HEK293T (cell line): ENCODE measurements around the gene ZNF750.

Experiments used
- CTCF ChIA-PET: fragments of 350-600 bp; formaldehyde crosslinking; extraction: SDS; loops from one replicate; lab custom pipeline; 2021; ENCODE audit warnings: antibody characterized with exemption, inconsistent platforms; lab: Yijun Ruan, JAX
- POLR2A ChIA-PET: fragments of 350-600 bp; formaldehyde crosslinking; extraction: SDS; loops from one replicate; lab custom pipeline; 2020; ENCODE audit warnings: antibody characterized with exemption, inconsistent platforms; lab: Yijun Ruan, JAX
- DNase-seq: peaks from one replicate; pipeline ENCODE4 v3.0.0; 2012; ENCODE audit warnings: mixed read lengths; ENCODE audit errors: extremely low spot score
- ARNT ChIP-seq: fragments of 450-650 bp; IDR thresholded peaks from 2 replicates; pipeline ENCODE4 v1.6.1; 2017; ENCODE audit warnings: mild to moderate bottlenecking
- BHLHE40 ChIP-seq: fragments of 450-650 bp; IDR thresholded peaks from 2 replicates; pipeline ENCODE4 v1.6.1; 2016; ENCODE audit warnings: mild to moderate bottlenecking, moderate library complexity, borderline replicate concordance
- CTBP1 ChIP-seq: fragments of 450-650 bp; IDR thresholded peaks from 2 replicates; pipeline ENCODE4 v1.6.1; 2016; ENCODE audit warnings: borderline replicate concordance
- ELF4 ChIP-seq: fragments of 450-650 bp; IDR thresholded peaks from 2 replicates; pipeline ENCODE4 v1.6.1; 2017; ENCODE audit warnings: antibody characterized with exemption
- FOXA1 ChIP-seq: fragments of 450-650 bp; IDR thresholded peaks from 2 replicates; pipeline ENCODE4 v1.6.1; 2016; ENCODE audit warnings: mild to moderate bottlenecking
- FOXK2 ChIP-seq: fragments of 450-650 bp; IDR thresholded peaks from 2 replicates; pipeline ENCODE4 v1.6.1; 2016; ENCODE audit warnings: mild to moderate bottlenecking
- FOXM1 ChIP-seq: fragments of 450-650 bp; IDR thresholded peaks from 2 replicates; pipeline ENCODE4 v1.6.1; 2017; ENCODE audit warnings: mild to moderate bottlenecking, borderline replicate concordance
- HDGF ChIP-seq: fragments of 450-650 bp; IDR thresholded peaks from 2 replicates; pipeline ENCODE4 v1.6.1; 2017; ENCODE audit warnings: antibody characterized with exemption, borderline replicate concordance
- L3MBTL2 ChIP-seq: fragments of 450-650 bp; conservative IDR thresholded peaks from 2 replicates; pipeline ENCODE4 v1.6.1; 2016; ENCODE audit warnings: mild to moderate bottlenecking
- LEF1 ChIP-seq: fragments of 450-650 bp; IDR thresholded peaks from 2 replicates; pipeline ENCODE4 v1.6.1; 2017; ENCODE audit warnings: mild to moderate bottlenecking, borderline replicate concordance
- NFRKB ChIP-seq: fragments of 450-650 bp; IDR thresholded peaks from 2 replicates; pipeline ENCODE4 v1.6.1; 2016; ENCODE audit warnings: mild to moderate bottlenecking, moderate library complexity
- SP1 ChIP-seq: fragments of 450-650 bp; IDR thresholded peaks from 2 replicates; pipeline ENCODE4 v1.6.1; 2017
- SUZ12 ChIP-seq: fragments of 450-650 bp; IDR thresholded peaks from 2 replicates; pipeline ENCODE4 v1.6.1; 2016; ENCODE audit warnings: mild to moderate bottlenecking
- TARDBP ChIP-seq: fragments of 450-650 bp; IDR thresholded peaks from 2 replicates; pipeline ENCODE4 v1.6.1; 2016
- ZNF384 ChIP-seq: fragments of 450-650 bp; IDR thresholded peaks from 2 replicates; pipeline ENCODE4 v1.6.1; 2016
- TF ChIP-seq, protein P1 (sequence below): fragments of 450-650 bp; IDR thresholded peaks from 2 replicates; pipeline ENCODE4 v1.6.1; 2016

The ZNF750 gene

DNA sequence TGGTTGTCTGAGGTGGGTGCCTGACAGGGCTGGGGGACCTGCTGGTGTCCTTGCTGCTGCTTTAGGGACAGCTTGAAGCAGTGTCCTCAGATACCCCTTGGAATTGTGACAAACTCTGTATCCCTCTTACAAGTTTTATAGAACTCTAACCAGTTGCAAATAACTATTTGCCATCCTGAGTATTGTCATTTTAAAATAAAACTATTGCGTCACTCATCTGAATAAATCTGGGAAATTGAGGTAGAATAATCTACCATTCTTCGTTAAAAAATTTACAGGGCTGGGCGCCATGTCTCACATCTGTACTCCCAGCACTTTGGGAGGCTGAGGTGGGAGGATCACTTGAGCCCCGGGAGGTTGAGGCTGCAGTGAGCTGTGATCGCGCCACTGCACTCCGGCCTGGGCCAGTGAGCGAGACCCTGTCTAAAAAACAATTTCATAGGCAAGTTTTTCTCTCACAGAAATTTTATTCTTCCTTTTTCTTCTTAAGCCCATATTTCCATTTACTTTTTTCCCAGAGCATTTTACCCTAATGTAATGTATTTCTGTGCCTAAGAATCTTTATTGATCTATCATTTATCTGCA is 14.2 kb downstream of the ZNF750 start:
- no peak for TF ChIP-seq CTBP1
- TF ChIP-seq ELF4, result no peak
- TF ChIP-seq FOXK2, result no peak
- TF ChIP-seq LEF1, result no peak
- no peak for TF ChIP-seq TARDBP
- TF ChIP-seq HDGF, result no peak
- TF ChIP-seq BHLHE40, result no peak
- no peak for TF ChIP-seq FOXA1
- TF ChIP-seq, protein P1, sequence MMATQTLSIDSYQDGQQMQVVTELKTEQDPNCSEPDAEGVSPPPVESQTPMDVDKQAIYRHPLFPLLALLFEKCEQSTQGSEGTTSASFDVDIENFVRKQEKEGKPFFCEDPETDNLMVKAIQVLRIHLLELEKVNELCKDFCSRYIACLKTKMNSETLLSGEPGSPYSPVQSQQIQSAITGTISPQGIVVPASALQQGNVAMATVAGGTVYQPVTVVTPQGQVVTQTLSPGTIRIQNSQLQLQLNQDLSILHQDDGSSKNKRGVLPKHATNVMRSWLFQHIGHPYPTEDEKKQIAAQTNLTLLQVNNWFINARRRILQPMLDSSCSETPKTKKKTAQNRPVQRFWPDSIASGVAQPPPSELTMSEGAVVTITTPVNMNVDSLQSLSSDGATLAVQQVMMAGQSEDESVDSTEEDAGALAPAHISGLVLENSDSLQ, result no peak
- TF ChIP-seq L3MBTL2, result no peak
- no peak for TF ChIP-seq ARNT
- TF ChIP-seq ZNF384, result no peak
- TF ChIP-seq SUZ12, result no peak
- TF ChIP-seq FOXM1, result no peak
- no peak for TF ChIP-seq NFRKB
- no peak for TF ChIP-seq SP1
- POLR2A ChIA-PET, result no interaction called here
- CTCF ChIA-PET, result no interaction called here
- DNase-seq, result no peak

DNA sequence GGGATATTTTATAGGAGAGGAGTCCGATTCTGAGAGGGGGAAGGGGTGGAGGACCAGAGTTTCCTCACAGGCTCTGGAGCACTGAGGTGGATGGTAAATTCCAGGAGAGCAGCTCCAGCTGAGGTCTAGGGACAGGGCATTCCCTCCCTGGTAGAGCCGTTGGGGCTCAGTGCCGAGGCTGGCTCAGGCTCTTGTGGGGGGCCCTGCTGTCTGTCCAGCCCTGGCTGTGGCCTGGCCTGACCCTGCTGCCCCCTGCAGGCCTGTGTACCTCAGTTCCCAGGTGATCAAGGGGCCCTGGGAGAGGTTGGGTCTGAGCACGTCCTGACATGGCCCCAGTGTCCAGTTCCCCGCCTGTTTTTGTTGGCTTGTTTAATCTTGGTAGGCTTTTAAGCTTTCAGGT is 16.8 kb downstream of the ZNF750 start:
- CTCF ChIA-PET, result no interaction called here
- POLR2A ChIA-PET, result no interaction called here
- no peak for DNase-seq

DNA sequence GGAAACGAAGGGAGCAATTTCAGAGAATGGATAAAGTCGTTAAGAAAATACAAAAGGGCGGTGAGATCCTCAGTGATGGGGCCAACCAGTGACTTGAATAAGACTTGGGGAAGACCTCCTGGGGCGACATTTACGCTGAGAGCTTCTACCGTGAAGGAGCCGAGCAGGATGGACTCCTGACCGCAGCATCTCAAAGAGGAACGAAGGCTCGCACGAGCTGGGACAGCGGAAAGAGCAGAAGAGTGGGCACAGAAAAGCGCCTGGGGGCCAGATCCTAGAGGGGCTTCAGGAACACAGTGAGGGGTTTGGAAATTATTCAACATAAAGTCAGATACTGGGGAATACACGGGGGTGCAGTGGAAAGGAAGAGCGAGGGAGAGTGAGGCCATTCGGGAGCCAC is 17.5 kb downstream of the ZNF750 start:
- CTCF ChIA-PET, result no interaction called here
- no peak for DNase-seq
- TF ChIP-seq FOXK2 (no peak), SP1 (no peak), LEF1 (no peak)
- POLR2A ChIA-PET, result no interaction called here

More for the DNA sequence above, 16.8 kb downstream of the ZNF750 start:
- TF ChIP-seq ZNF384, result no peak
- no peak for TF ChIP-seq TARDBP
- TF ChIP-seq FOXM1, result no peak
- no peak for TF ChIP-seq HDGF
- no peak for TF ChIP-seq FOXK2
- TF ChIP-seq ARNT, result no peak
- TF ChIP-seq NFRKB, result no peak
- no peak for TF ChIP-seq L3MBTL2
- no peak for TF ChIP-seq BHLHE40
- no peak for TF ChIP-seq CTBP1
- no peak for TF ChIP-seq ELF4
- no peak for TF ChIP-seq SUZ12

DNA sequence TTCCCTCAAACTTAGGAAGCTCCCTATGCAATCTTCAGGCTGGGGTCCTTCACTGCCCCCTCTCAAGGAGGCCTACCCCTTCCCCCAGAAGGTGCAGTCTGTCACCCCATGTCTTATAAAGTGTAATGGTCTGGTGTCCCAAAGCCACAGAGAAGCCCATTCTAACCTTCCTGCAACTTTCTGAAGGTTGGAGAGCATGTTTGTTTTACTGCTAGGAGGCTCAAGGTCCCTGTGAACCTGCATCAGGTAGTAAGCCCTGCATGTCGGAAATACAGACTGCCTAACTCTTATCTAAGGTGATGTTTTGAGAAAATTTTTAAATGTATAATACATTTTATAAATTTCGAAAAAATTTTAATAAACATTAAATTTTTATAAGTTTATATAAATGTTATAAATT is 18.3 kb downstream of the ZNF750 start:
- ChIA-PET POLR2A (no interaction called here), CTCF (no interaction called here)
- TF ChIP-seq CTBP1 (no peak), ARNT (no peak), TARDBP (no peak), HDGF (no peak), SUZ12 (no peak), ELF4 (no peak), L3MBTL2 (no peak), LEF1 (no peak), FOXK2 (no peak), NFRKB (no peak), FOXM1 (no peak), BHLHE40 (no peak)
- TF ChIP-seq, protein P1, result no peak
- no peak for DNase-seq

DNA sequence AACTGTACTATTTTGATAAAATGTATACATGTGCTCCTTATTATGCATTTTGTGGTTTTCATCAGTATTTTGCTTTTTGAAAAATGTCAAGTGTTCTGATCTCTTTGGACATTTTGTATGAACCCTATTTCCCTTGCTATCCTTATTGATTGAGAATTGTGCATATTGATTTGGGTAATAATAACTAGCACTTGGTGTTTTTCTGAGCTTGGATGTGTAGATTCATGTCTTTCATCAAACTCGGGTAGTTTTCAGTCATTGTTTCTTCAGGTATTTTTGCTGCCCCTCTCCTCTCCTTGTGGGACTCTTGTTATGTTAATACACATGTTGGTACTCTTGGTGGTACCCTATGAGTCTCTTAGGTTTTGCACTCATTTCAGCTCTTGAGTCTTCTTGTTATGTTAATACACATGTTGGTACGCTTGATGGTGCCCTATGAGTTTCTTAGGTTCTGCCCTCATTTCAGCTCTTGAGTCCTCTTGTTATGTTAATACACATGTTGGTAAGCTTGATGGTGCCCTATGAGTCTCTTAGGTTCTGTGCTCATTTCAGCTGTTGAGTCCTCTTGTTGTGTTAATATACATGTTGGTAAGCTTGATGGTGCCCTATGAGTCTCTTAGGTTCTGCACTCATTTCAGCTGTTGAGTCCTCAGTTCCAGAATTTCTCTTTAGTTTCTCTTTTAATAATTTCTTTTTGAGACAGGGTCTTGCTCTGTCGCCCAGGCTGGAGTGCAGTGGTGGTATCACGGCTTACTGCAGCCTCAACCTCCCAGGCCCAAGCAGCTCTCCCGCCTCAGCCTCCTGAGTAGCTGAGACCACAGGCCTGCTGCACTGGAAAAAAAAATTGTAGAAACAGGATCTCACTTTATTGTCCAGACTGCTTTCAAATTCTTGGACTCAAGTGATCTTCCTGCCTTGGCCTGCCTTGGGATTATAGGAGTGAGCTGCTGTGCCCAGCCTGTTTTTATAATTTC is 19.3 kb downstream of the ZNF750 start:
- no peak for DNase-seq
- POLR2A ChIA-PET, result no interaction called here
- TF ChIP-seq L3MBTL2 (no peak), NFRKB (no peak), FOXA1 (no peak), ZNF384 (no peak), ARNT (no peak), BHLHE40 (no peak), FOXM1 (no peak), TARDBP (no peak), FOXK2 (no peak), CTBP1 (no peak)
- TF ChIP-seq, protein P1, result no peak
- CTCF ChIA-PET, result no interaction called here

DNA sequence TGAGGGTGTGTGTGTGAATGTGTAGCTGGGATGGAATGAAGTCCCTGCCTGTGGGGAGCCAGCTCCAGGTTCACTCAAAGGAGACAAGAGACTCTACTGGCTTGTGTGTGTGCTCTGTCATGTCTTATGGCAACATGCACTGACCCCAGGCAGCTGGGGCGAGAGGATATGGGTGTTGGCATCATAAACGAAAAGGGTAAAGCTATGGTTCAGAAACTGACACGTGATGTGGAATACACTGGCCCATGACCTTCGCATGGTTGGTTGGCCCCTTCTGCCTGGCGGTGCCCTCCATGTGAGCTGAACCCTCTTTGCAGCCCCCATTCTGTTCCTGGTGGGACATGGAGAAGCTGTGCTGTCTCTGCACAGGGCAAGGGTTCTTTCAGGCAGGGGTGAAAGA is 21.9 kb downstream of the ZNF750 start:
- POLR2A ChIA-PET, result interaction anchor here (1.6 kb wide), 1 partner anchor 13 kb away, joined by 5 read pairs; no protein-coding TSS in a partner anchor
- DNase-seq, result no peak
- CTCF ChIA-PET, result no interaction called here
- TF ChIP-seq TARDBP, result no peak
- TF ChIP-seq ARNT, result no peak
- TF ChIP-seq HDGF, result no peak
- TF ChIP-seq FOXA1, result no peak
- no peak for TF ChIP-seq ZNF384
